Measurements from ENCODE around the gene PARVB. TPM values are rescaled to one million over a fixed set of nuclear protein-coding genes. Genes with fewer than 3 reads are reported as not detected.

The PARVB gene
- total and polyA plus RNA-seq, 9 of the 15 experiments (the other 6 are each of a cell fraction or from before 2014, with no cell fraction given), result 1.1 to 59.2 (median 29.2) TPM

DNA sequence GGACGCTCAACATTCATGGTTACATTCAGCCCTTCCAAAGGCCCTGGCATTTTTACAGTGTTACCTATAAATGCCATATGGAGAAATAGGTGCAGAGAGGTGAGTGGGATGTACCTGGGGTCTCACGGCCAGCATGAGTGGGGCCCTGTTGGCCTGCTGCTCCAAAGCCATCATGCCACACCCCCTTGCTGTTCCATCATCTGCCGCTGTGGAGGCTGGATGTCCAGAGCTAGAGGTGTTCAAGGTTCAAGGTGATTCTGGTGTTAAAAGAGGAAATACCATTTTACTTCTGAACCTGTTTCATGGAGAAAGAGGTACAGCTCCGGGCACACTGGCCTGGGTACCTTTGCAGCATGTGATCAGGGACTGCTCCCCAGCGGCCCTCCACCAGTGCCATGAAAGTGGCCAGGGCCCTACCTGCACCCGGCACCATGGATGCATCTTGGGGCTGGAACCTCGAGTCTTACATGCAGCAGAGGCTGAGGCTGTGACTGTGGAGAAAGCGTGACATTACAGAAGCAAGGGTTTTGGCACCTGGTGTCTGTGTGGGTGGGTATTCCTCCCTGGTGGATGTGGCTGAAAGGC, 68.6 kb downstream of the PARVB start:
- Histone ChIP-seq H3K27me3 (ENCODE audit: control insufficient read depth in 2 of 2, insufficient read depth in 2 of 2, low read length in 2 of 2) (no peaks in the 10 kb centered on the region), H3K9me3 (replicated peaks; ENCODE audit: control insufficient read depth, insufficient read depth, low read depth, low read length) (no peaks in the 10 kb centered on the region), H3K9me1 (ENCODE audit: control insufficient read depth, insufficient read depth, low read length) (no peaks in the 10 kb centered on the region), H3K36me3 (ENCODE audit: control insufficient read depth, insufficient read depth, low read length) (no peaks in the 10 kb centered on the region), H3K9ac (ENCODE audit: insufficient read depth in 1 of 2, low read depth in 2 of 2, low read length in 2 of 2) (no peak overlapping the region), H3K27ac (ENCODE audit: extremely low read depth, low read depth, low read length) (no peak overlapping the region), H4K20me1 (replicated peaks; ENCODE audit: control insufficient read depth, insufficient read depth, low read length) (no peaks in the 10 kb centered on the region), H3K79me2 (ENCODE audit: control insufficient read depth, insufficient read depth, low read length) (no peaks in the 10 kb centered on the region), H3K4me2 (ENCODE audit: insufficient read depth, low read length) (no peak overlapping the region), H2AFZ (ENCODE audit: low read depth, low read length) (no peak overlapping the region), H3K4me1 (replicated peaks in 1 of 2; ENCODE audit: control insufficient read depth in 2 of 2, insufficient read depth in 2 of 2, low read length in 2 of 2) (no peaks in the 10 kb centered on the region; a peak in 1 of 5 replicates), H3K4me3 (no peak overlapping the region)
- no peak for TF ChIP-seq ELF4 (CRISPR knock-in tag; IDR thresholded peaks at IDR 0.05)
- TF ChIP-seq, protein P1, sequence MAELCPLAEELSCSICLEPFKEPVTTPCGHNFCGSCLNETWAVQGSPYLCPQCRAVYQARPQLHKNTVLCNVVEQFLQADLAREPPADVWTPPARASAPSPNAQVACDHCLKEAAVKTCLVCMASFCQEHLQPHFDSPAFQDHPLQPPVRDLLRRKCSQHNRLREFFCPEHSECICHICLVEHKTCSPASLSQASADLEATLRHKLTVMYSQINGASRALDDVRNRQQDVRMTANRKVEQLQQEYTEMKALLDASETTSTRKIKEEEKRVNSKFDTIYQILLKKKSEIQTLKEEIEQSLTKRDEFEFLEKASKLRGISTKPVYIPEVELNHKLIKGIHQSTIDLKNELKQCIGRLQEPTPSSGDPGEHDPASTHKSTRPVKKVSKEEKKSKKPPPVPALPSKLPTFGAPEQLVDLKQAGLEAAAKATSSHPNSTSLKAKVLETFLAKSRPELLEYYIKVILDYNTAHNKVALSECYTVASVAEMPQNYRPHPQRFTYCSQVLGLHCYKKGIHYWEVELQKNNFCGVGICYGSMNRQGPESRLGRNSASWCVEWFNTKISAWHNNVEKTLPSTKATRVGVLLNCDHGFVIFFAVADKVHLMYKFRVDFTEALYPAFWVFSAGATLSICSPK (IDR thresholded peaks at IDR 0.05; ENCODE audit: borderline replicate concordance), result no peak
- no peak for TF ChIP-seq ZNF121 (CRISPR knock-in tag; conservative IDR thresholded peaks at IDR 0.05)
- TF ChIP-seq ZNF77 (CRISPR knock-in tag; IDR thresholded peaks at IDR 0.05), result no peak
- no peak for TF ChIP-seq SOX6 (IDR thresholded peaks at IDR 0.05)
- TF ChIP-seq DPF2 (IDR thresholded peaks at IDR 0.05), result no peak
- TF ChIP-seq ZNF561 (CRISPR knock-in tag; conservative IDR thresholded peaks at IDR 0.05), result no peak
- TF ChIP-seq HNRNPL (IDR thresholded peaks at IDR 0.05; ENCODE audit: low read depth, low read length), result no peak
- no peak for TF ChIP-seq MYC (IDR thresholded peaks at IDR 0.05; ENCODE audit: low read depth, low read length)
- no peak for TF ChIP-seq MYC (CRISPR knock-in tag; IDR thresholded peaks at IDR 0.05; ENCODE audit: borderline replicate concordance, low read depth)
- no peak for TF ChIP-seq FOXO4 (CRISPR knock-in tag; IDR thresholded peaks at IDR 0.05)
- TF ChIP-seq ZNF217 (CRISPR knock-in tag; IDR thresholded peaks at IDR 0.05), result no peak
- TF ChIP-seq HINFP (tag; conservative IDR thresholded peaks at IDR 0.05; ENCODE audit: low read depth), result no peak
- TF ChIP-seq FIP1L1 (IDR thresholded peaks at IDR 0.05; ENCODE audit: low read depth, low read length, poor library complexity, severe bottlenecking), result no peak
- no peak for TF ChIP-seq ZBED1 (IDR thresholded peaks at IDR 0.05)
- TF ChIP-seq NEUROD1 (IDR thresholded peaks at IDR 0.05; ENCODE audit: borderline replicate concordance, low read depth, low read length, partially characterized antibody), result no peak
- TF ChIP-seq, protein P2, sequence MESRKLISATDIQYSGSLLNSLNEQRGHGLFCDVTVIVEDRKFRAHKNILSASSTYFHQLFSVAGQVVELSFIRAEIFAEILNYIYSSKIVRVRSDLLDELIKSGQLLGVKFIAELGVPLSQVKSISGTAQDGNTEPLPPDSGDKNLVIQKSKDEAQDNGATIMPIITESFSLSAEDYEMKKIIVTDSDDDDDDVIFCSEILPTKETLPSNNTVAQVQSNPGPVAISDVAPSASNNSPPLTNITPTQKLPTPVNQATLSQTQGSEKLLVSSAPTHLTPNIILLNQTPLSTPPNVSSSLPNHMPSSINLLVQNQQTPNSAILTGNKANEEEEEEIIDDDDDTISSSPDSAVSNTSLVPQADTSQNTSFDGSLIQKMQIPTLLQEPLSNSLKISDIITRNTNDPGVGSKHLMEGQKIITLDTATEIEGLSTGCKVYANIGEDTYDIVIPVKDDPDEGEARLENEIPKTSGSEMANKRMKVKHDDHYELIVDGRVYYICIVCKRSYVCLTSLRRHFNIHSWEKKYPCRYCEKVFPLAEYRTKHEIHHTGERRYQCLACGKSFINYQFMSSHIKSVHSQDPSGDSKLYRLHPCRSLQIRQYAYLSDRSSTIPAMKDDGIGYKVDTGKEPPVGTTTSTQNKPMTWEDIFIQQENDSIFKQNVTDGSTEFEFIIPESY (CRISPR knock-in tag; IDR thresholded peaks at IDR 0.05), result no peak
- in situ Hi-C loops (cut with MboI) (no loop called here), intact Hi-C loops (cut with micrococcal nuclease) (no loop called here)
- no peak for FAIRE-seq
- POLR2A ChIA-PET, result no interaction called here
- BruUV-seq (replicated peaks), result no TSS peak
- 76% methylated on average over 4 of the region's 8 CpGs for WGBS (ENCODE audit: insufficient coverage, low coverage, missing lambda C conversion rate)
- CTCF ChIA-PET (ENCODE audit: low intra/inter-chr PET ratio), result no interaction called here
- DNase-seq (ENCODE audit: extremely low read depth in 1 of 4, low spot score in 3 of 4), result no peak
- no peak for ATAC-seq
